Vagina (tissue), 2 donors: Measurements from ENCODE around the gene EME1.

Experiments used
- CTCF ChIP-seq, 3 experiments: fragments of 450-650 bp in 2 of 3; fragments of 200-600 bp in 1 of 3; sonication (generic) in 1 of 3; IDR thresholded peaks; one replicate each; pipeline ENCODE4 v1.5.1; 2017 to 2019; ENCODE audit warnings: antibody characterized with exemption in 3 of 3, mild to moderate bottlenecking in 2 of 3, moderate library complexity in 2 of 3
- POLR2A ChIP-seq, 2 donors: fragments of 450-650 bp; IDR thresholded peaks; one replicate each; pipeline ENCODE4 v1.6.1; 2017; ENCODE audit warnings: antibody characterized with exemption in 2 of 2, mild to moderate bottlenecking in 2 of 2, moderate library complexity in 2 of 2
- POLR2AphosphoS5 ChIP-seq, 2 donors: sonication (generic); formaldehyde crosslinking; IDR thresholded peaks; one replicate each; pipeline ENCODE4 v1.9.0; 2017; ENCODE audit warnings: antibody characterized with exemption in 2 of 2, mild to moderate bottlenecking in 2 of 2, low read depth in 1 of 2; ENCODE audit not compliant: insufficient read depth in 1 of 2

- no peak for TF ChIP-seq POLR2A (IDR thresholded peaks at IDR 0.05)
- TF ChIP-seq CTCF (IDR thresholded peaks at IDR 0.05) = no peak
- no peak for TF ChIP-seq POLR2AphosphoS5 (IDR thresholded peaks at IDR 0.05; ENCODE audit: insufficient read depth in 1 of 2, low read depth in 1 of 2)
Measured at GRCh38 chr17:50353600-50354195, 19.3 kb upstream of the EME1 start.
